GM10266 (cell line): ENCODE measurements around the gene TPSG1.
"Not testable (repeated sequence)": the region's sequence is repeated elsewhere in the genome, so short reads cannot be mapped to it uniquely, and the experiment has no call there.

ENCODE experiments used
- DNase-seq: peaks from one replicate; pipeline ENCODE4 v3.0.0; 2012; ENCODE audit errors: extremely low spot score
- TF ChIP-seq, protein P1 (sequence below): IDR thresholded peaks from 2 replicates; pipeline ENCODE4 v1.5.1; 2012; ENCODE audit warnings: mild to moderate bottlenecking, low read depth; ENCODE audit not compliant: control insufficient read depth, insufficient read depth; ENCODE audit errors: missing control alignments

TPSG1 gene

DNA sequence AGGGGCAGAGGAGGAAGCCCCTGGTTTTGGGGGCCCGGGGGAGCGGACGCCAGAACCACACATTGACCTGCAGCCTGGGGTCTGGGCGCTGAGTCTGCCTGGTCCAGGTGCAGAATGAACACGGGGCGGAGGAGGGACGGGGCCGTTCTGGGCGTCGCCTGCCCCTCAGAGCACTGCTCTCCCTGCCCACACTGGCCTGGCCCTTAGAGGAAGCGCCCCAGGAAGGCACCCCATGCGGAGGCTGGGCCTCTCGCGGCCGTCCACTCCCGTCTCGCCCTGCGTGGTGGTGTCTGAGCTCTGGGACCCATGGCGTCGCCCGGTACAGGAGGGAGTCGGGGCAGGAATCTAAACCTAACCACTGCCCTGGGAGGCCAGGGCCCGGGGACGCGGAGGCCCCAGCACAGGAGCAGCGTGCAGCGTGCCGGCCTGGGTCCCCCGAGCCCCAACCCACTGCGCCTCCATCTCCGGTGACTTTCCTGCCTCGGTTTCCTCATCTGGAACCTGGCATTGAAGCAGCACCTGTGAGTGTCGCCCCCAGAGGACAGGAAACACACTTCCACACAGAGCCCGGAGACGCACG is 35.1 kb upstream of the TPSG1 start:
- TF ChIP-seq, protein P1, sequence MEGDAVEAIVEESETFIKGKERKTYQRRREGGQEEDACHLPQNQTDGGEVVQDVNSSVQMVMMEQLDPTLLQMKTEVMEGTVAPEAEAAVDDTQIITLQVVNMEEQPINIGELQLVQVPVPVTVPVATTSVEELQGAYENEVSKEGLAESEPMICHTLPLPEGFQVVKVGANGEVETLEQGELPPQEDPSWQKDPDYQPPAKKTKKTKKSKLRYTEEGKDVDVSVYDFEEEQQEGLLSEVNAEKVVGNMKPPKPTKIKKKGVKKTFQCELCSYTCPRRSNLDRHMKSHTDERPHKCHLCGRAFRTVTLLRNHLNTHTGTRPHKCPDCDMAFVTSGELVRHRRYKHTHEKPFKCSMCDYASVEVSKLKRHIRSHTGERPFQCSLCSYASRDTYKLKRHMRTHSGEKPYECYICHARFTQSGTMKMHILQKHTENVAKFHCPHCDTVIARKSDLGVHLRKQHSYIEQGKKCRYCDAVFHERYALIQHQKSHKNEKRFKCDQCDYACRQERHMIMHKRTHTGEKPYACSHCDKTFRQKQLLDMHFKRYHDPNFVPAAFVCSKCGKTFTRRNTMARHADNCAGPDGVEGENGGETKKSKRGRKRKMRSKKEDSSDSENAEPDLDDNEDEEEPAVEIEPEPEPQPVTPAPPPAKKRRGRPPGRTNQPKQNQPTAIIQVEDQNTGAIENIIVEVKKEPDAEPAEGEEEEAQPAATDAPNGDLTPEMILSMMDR = no peak
- DNase-seq = no peak

DNA sequence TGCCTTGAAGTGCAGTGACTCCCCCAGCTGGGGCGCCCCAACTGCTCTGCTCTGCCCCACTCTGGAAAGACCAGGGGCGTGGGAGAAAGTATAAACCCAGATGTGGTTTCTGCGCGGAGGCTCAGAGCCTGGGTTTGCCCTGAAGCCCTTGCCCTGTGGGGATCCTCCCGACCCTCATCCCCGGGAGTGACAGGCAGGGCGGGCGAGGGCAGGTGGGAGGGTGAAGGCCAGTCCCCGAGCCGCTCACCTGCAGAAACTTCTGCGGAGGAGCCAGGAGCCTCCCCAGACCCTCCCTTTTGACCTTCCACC is 34.6 kb upstream of the TPSG1 start:
- DNase-seq = no peak
- TF ChIP-seq, protein P1 = no peak

DNA sequence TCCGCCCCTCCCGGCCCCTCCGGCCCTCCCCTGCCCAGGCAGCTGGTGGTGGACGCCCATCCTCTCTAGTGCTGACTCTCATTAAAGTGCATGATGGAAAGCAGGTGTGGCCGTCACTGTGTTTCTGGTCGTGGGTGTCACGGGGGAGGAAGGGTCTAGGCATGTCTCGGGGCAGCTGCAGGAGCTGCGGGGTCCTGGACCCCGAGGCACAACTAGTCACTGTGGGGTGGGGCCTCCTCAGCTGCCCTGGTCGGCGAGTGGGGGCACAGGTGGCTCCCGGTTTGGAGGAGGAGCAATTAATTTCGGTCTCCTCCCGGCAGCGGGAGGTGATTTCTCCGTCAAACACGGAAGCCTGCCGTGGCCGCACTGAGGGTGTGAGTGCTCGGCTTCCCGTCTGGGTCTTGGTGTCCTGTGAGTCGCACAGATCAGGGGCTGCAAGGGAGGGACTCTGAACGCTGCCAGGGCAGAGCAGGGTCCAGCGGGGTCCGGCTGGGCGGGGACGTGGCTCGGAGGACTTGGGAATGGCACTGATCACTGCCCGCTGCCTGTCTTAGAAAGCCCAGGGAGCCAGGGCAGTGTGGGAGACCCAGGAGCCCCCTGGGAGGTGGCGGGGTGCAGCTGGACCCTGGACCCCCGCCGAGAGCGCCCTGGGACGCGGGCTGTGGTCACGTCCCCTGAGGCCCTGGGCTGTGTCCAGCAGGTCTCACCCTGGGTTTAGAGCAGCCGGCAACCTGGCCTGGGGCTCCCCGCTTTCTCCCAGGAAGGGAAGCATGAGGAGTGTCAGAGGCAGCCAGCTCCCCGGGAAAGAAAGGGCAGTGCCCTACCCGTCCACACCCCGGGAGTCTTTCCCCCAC is 34.1 kb upstream of the TPSG1 start:
- TF ChIP-seq, protein P1 = no peak
- no peak for DNase-seq

DNA sequence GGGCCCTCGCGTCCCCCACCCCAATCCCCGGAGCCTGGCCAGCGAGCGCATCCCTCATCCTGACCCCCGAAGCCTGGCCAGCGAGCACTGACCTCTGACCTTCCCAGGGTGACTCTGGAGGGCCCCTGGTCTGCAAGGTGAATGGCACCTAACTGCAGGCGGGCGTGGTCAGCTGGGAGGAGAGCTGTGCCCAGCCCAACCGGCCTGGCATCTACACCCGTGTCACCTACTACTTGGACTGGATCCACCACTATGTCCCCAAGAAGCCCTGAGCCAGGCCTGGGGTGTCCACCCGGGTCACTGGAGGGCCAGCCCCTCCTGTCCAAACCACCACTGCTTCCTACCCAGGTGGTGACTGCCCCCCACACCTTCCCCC is 33.1 kb upstream of the TPSG1 start:
- DNase-seq = no peak
- TF ChIP-seq, protein P1 = no peak

DNA sequence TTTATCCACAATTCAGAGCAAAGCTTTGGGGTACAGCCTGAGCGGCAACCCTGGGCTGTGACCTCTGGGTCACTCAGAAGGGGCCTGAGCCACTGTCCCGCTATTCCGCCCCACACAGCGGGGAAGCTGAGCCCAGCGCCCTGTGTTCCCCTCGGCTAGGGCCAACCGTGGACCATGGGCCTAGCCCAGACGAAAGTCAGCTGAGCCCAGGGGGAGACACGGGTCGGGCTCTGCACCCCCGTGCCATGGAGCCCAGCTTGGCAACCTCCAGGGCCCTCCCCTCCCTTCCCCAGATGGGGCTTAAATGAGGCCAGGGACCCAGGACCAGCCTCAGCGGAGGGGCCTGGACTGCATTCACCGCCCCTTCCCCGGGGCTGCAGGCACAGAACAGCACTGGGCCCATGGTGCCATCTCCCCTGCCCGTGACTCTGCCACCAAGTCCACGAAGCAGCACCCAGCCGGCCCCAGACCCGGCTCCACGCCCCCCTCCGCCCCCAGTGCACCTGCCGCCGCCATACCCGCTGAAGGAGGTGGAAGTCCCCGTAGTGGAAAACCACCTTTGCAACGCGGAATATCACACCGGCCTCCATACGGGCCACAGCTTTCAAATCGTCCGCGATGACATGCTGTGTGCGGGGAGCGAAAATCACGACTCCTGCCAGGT is 32.6 kb upstream of the TPSG1 start:
- TF ChIP-seq, protein P1 = no peak
- DNase-seq = no peak

DNA sequence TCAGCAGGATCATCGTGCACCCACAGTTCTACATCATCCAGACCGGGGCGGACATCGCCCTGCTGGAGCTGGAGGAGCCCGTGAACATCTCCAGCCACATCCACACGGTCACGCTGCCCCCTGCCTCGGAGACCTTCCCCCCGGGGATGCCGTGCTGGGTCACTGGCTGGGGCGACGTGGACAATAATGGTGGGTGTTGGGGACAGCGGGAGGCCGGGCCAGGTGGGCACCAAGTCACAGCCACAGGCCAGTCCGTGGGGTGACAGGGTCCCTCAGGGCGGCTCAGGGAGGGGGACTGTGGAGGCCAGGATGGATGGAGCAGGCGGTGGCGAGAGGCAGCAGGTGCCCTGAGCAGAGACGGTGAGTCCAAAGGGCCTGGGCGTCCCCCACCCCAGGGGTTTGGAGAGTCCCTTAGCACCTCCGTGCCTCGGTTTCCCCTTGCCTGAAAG is 31.8 kb upstream of the TPSG1 start:
- no peak for DNase-seq
- TF ChIP-seq, protein P1 = no peak

DNA sequence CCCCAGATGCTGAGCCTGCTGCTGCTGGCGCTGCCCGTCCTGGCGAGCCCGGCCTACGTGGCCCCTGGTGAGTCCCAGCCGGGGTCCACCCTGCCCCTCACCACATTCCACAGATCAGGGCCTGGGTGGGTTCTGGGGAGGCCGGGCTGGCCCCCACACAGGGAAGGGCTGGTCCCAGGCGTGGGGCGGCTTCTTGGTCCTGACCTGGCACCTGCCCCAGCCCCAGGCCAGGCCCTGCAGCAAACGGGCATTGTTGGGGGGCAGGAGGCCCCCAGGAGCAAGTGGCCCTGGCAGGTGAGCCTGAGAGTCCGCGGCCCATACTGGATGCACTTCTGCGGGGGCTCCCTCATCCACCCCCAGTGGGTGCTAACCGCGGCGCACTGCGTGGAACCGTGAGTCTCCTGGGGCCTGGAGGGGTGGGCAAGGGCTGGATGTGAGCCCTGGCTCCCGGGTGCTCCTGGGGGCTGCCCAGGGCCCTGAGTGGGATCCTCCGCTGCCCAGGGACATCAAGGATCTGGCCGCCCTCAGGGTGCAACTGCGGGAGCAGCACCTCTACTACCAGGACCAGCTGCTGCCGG is 31.3 kb upstream of the TPSG1 start:
- not testable (repeated sequence) for DNase-seq

DNA sequence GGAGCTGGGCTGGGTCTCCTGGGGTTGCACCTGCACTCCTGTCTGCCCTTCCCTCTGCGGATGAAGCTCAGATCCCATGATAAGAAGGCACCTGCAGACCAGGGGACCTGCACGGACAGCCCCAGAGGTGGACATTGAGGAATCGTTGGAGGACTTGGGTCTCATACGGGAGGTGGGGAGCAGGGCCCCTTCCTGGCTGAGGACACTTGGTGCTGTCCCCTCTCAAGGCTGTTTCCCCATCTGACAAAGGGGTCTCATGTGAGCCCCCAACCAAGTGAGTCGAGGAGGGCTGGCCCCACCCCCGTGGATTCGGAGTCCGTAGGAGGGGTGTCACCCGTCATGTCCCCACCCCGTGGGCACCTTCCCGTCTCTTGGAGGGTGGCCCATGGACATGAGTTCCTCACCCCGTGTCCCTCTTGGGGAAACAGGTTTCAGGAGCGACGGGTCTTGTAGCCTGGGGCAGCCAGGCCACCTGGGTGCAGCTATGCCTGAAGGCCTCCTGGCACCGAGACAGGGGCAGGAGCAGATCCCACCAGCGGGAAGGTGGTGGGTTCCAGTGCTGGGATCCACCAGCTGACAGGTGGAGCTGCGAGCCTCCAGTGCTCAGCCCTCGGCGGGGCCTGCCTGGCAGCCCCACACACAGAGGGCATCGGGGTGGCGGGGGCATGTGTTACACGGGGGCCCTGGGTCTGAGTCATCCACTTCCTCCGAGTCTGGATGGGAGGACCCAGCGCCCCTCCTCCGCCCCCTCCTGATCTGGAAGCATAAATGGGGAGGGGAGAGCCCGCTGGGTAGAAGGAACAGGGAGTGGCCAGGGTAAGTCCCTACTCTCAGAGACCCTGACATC is 30.4 kb upstream of the TPSG1 start, which contains the start of gene TPSD1:
TPSD1 (plus strand) TSS at position 794 of the 847 bp plus-strand sequence. CDS start 212 bp downstream, outside the sequence.
- not testable (repeated sequence) for DNase-seq

DNA sequence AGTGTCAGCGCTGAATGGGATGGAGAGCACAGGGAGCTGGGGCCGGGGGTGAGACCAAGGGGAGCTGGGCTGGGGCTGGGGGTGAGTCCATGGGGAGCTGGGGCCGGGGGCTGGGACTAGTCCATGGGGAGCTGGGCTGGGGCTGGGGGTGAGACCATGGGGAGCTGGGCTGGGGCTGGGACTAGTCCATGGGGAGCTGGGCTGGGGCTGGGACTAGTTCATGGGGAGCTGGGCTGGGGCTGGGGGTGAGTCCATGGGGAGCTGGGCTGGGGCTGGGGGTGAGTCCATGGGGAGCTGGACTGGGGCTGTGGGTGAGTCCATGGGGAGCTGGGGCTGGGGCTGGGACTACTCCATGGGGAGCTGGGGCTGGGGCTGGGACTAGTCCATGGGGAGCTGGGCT is 29.8 kb upstream of the TPSG1 start:
- not testable (repeated sequence) for DNase-seq

DNA sequence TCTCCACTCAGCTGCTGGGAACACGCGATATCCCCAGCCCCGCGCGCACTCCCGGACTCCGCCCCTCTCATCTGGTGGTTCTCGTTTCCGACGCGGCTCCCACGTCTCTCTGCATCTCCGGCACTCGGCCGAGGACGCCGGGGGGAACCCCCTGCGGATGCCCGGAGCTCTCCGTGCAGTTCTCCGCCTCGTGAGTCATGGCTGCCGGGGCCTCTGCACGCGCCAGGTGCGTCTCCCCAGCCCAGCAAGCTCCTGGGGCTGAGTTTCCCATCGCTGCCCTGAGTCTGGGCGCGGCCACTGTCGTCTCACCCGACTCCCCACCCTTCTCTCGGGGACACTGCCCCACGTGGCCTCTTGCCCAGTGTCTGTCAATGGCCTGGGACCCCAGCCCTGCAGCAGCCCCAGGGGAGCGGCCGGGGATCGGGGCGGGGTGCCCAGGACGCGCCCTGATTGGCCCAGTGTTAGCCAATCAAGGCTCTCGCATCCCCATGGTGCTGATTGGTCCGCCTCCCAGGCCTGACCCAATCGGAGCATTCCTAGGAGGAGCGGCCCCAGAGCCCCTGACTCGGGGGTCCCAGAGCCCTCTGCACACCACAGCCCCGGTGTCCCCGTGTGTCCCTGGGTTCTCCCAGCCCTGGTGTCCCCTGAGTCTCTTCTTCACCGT is 28.8 kb upstream of the TPSG1 start:
- not testable (repeated sequence) for DNase-seq
